GM12865 (cell line): ENCODE results near the gene DDX54.
"Not testable (repeated sequence)": the region's sequence is repeated elsewhere in the genome, so short reads cannot be mapped to it uniquely, and the experiment has no call there.

Experiments used
- DNase-seq: peaks from one replicate; pipeline ENCODE4 v3.0.0; 2010; ENCODE audit warnings: low read depth
- H3K4me3 ChIP-seq: 2 replicates; pipeline ENCODE4 v1.5.1; 2011; ENCODE audit warnings: mild to moderate bottlenecking, low read depth, low read length, control low read depth
- TF ChIP-seq, protein P1 (sequence below): IDR thresholded peaks from 2 replicates; pipeline ENCODE4 v1.5.1; 2011; ENCODE audit warnings: low read length, control low read depth, low read depth, inconsistent platforms; ENCODE audit not compliant: insufficient read depth; ENCODE audit errors: missing control alignments

DDX54 gene

DNA sequence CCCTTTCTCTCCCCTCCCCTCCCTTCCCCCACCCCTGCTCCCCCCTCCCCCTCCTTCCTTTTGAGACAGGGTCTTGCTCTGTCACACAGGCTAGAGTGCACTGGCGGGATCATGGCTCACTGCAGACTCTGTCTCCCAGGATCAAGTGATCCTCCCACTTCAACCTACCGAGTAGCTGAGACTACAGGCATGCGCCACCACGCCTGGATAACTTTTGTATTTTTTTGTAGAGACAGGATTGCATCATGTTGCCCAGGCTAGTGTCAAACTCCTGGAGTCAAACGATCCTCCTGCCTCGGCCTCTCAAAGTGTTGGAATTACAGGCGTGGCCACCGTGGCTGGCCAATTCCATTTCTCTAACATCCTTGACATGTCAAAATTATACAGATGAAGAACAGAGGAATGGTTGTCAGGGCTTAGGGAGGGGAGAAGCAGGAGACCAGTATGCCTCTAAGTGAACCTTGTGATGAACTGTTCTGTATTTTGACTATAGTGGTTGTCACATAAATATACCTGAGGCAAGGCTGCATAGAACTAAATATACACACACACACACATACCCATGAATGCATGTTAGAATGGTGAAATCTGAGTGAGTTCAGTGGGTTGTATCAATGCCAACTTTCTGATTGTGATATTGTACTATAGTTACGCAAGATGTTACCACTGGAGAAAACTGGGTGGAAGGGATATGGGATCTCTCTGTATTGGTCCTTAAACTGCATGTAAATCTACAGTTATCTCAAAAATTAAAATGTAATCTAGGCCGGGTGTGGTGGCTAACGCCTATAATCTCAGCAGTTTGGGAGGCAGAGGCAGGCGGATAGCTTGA lies 39.3 kb downstream of the DDX54 start:
- TF ChIP-seq, protein P1, sequence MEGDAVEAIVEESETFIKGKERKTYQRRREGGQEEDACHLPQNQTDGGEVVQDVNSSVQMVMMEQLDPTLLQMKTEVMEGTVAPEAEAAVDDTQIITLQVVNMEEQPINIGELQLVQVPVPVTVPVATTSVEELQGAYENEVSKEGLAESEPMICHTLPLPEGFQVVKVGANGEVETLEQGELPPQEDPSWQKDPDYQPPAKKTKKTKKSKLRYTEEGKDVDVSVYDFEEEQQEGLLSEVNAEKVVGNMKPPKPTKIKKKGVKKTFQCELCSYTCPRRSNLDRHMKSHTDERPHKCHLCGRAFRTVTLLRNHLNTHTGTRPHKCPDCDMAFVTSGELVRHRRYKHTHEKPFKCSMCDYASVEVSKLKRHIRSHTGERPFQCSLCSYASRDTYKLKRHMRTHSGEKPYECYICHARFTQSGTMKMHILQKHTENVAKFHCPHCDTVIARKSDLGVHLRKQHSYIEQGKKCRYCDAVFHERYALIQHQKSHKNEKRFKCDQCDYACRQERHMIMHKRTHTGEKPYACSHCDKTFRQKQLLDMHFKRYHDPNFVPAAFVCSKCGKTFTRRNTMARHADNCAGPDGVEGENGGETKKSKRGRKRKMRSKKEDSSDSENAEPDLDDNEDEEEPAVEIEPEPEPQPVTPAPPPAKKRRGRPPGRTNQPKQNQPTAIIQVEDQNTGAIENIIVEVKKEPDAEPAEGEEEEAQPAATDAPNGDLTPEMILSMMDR, result no peak
- no peak for DNase-seq
- no peak overlapping the region for H3K4me3 ChIP-seq

DNA sequence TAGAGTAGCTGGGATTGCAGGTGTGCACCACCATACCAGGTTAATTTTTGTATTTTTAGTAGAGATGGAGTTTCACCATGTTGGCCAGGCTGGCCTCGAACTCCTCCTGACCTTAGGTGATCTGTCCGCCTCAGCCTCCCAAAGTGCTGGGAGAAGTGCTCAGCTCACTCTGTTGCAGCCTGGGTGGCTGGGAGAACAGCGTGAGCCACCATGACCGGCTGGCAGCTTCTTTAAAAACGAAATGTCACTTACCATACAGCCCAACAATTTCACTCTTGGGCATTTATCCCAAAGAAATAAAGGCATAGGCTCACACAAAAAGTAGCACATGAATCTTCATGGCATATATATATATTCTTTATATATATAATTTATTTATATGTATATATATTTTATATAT lies 40.5 kb downstream of the DDX54 start:
- H3K4me3 ChIP-seq, result no peak overlapping the region
- TF ChIP-seq, protein P1, result no peak
- DNase-seq, result no peak

DNA sequence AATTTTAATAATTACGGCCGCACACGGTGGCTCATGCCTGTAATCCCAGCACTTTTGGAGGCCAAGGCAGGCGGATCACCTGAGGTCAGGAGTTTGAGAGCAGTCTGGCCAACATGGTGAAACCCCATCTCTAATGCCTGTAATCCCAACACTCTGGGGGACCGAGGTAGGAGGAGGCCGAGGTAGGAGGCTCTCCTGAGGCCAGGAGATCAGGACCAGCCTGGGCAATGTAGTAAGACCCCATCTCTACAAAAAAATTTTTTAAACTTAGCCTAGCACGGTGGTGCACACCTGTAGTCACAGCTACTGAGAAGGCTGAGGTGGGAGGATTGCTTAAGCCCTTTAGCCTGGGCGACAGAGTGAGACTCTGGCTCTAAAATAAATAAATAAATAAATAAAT lies 41.3 kb downstream of the DDX54 start:
- DNase-seq, result no peak
- TF ChIP-seq, protein P1, result no peak
- H3K4me3 ChIP-seq, result no peak overlapping the region

DNA sequence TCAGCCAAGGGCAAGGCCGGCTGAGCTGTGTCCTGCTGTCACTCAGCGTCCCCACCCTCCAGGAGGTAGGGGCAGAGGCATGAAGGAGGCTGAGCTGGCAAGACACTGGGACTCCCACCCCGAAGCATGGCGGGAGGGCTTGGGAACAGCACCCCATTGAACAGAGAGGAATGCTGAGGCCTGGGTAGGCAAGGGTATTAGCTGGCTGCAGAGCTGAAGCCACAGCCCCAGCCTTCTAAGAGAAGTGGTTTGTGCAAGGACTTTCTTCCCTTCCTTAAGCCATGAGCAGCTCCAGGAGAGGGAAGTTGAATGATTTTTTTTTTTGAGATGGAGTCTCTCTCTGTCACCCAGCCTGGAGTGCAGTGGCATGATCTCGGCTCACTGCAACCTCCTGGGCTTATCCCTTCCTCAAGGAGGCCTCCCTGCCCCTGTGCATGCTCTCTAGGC lies 42.4 kb downstream of the DDX54 start:
- DNase-seq, result no peak
- no peak overlapping the region for H3K4me3 ChIP-seq
- TF ChIP-seq, protein P1, result no peak

DNA sequence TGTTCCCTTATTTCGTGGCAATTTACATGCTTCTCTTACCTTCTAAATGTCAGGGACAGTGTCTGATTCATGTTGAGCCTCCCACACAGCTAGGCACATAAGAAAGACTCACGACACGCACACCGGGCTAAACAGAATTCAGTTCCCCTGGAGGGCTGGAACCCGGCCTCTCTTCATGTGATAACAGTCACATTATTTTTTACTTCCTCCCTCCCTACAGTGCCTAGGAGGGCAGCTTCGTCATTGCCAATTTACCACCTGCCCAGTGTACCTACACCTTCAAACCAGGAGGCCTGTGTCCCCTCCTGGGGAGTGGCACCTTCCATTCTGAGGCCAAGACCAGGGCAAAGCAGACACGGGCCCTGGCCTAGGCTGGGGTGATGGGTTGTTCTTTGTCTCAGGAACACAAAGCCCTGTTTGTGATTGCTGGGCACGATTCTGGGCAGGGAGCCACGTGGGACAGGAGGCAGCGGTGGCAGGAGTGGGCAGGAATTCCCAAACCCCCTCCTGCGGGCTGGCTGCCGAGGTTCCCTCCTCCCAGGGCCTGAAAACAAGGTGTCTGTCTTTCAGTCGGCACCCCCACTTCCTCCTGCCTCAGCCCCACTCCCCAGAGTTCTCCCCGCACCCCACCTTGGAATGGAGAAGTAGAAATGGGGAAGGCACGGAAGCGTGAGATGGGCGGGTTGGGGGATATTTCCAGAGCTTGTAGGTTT lies 42.9 kb downstream of the DDX54 start:
- no peak for DNase-seq
- TF ChIP-seq, protein P1, result no peak
- no peak overlapping the region for H3K4me3 ChIP-seq

DNA sequence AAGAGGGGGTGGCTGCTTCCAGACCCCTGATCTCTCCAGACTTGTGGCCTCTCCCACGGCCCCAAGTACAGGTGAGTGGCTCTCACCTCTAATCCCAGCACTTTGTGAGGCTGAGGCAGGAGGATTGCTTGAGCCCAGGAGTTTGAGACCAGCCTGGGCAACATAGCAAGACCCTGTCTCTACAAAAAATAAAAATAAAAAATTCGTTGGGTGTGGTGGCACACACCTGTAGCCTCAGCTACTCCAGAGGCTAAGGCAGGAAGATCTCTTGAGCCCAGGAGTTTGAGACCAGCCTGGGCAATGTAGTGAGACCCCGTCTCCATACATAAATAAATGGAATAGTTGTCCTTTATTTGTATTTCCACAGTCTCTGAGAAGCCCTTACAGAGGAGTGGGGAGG lies 43.6 kb downstream of the DDX54 start:
- H3K4me3 ChIP-seq, DNase-seq: not testable (repeated sequence)

DNA sequence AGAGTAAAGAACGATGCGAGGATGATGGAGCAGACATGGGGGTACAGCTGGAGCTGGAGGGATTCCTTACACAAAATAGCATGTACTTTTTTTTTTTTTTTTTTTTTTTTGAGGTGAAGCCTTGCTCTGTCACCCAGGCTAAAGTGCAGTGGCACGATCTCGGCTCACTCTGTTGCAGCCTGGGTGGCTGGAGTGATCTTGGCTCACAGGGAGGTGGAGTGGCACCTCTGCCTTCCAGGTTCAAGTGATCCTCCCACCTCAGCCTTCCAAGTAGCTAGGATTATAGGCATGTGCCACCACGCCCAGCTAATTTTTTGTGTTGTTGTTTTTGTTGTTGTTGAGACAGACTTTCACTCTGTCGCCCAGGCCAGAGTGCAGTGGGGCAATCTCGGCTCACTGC lies 44.6 kb downstream of the DDX54 start:
- no peak overlapping the region for H3K4me3 ChIP-seq
- TF ChIP-seq, protein P1, result no peak
- DNase-seq, result no peak
